ENCODE data around the gene TMEM164.

TMEM164 gene

DNA sequence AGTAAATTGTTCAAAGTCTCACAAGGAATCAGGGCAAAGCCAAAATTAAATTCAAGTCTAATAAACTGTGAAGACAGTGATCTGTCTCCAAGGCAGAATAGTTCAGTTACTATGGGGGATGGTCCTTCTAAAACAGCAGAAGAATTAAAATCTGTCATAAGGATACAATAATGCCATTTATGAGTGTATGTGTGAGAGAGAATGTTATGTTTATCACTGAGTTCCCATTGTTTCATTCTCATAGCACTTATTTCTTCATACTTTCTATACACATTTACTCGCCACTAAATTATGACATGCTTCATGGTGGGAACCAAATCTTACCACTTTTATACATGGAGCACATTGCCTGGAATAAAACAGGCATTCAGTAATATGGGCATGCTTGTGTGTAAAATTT is 212.5 kb downstream of the TMEM164 start:
- DNase-seq: no peak

GRCh38 chrX:110216027-110216426 is 213.1 kb downstream of the TMEM164 start:
- DNase-seq: no peak

GRCh38 chrX:110218591-110218990 is 215.7 kb downstream of the TMEM164 start:
- DNase-seq: no peak

DNA sequence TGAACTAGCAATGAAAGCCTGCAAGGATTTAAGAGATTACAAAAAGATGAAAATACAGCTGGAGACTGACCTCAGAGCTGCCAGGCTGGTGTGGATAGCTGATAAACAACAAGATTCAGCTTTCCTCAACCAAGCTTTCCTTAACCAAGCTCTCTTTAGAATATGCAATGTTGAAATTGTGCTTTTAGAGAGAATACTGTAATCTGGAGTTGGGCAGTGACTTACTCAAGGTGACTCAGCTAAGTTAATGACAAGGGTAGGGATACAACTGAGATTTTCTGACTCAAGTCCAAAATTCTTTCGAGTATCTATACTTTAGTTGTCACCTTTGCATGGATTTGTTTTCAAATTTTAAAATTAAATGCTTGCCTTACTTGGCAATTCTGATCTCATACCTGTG is 217.0 kb downstream of the TMEM164 start:
- DNase-seq: no peak

DNA sequence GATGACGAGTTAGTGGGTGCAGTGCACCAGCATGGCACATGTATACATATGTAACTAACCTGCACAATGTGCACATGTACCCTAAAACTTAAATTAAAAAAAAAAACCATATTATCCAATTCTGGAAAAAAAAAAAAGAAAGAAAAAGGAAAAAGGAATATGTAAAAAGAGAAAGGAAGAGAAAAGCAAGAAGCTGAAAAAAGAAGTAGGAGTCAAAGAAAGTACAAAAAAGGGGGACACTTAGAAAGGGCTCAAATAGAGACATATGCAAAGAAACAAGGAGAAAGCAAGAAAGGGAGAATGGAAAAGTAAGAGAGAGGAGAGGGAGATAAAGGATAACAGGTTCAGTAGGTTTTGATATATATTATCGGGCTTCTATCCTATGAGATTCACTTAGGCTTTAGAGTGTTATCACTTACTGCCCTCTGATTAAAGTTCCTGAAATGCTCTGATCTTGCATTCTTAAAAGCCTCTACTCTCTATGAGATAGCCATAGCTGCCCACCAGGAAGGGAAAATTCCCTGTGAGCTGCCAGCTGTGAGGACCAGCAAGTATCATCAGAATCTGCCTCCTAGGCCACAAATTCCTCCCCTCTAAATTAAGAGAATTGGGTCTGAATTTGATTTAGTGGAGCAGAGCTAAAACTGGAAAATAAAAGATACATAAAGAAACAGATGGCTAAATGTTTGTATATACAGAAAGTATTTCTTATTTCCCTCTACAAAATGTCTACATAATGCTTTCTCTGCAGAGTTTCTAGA is 219.8 kb downstream of the TMEM164 start:
- no peak for DNase-seq

GRCh38 chrX:110224926-110225617 is 222.2 kb downstream of the TMEM164 start:
- no peak for DNase-seq

GRCh38 chrX:110226931-110227330 is 224.0 kb downstream of the TMEM164 start:
- DNase-seq: no peak

Data from stimulated activated CD4-positive, alpha-beta T cell treated with anti-CD3 and anti-CD28 coated beads, Interleukin-4, amount 100 ng/mL, for 24 hours (primary cell).